Vagina (tissue), 2 donors: ENCODE results near the gene MADCAM1. TPM values are rescaled to one million over a fixed set of nuclear protein-coding genes. Genes with fewer than 3 reads are reported as not detected.

Experiments used
- DNase-seq, 2 donors: peaks; one replicate each; pipeline ENCODE4 v3.0.0-alpha.2; 2017; ENCODE audit errors: extremely low spot score in 2 of 2
- H3K27ac ChIP-seq: fragments of 200-600 bp; sonication (generic); one replicate; pipeline ENCODE4 v1.5.1; 2019
- H3K27me3 ChIP-seq: fragments of 200-600 bp; sonication (generic); one replicate; pipeline ENCODE4 v1.5.1; 2019
- H3K36me3 ChIP-seq, 2 donors: fragments of 200-600 bp; sonication (generic); one replicate each; pipeline ENCODE4 v1.5.1; 2017 to 2019
- H3K4me1 ChIP-seq: fragments of 200-600 bp; sonication (generic); one replicate; pipeline ENCODE4 v1.5.1; 2019
- H3K4me3 ChIP-seq, 2 donors: fragments of 200-600 bp; sonication (generic); 1 replicate in 1 of 2; 2 replicates in 1 of 2; pipeline ENCODE4 v1.5.1; 2016 to 2019
- H3K9me3 ChIP-seq: fragments of 200-600 bp; sonication (generic); one replicate; pipeline ENCODE4 v1.5.1; 2019
- CTCF ChIP-seq, 3 experiments: fragments of 450-650 bp in 2 of 3; fragments of 200-600 bp in 1 of 3; sonication (generic) in 1 of 3; IDR thresholded peaks; one replicate each; pipeline ENCODE4 v1.5.1; 2017 to 2019; ENCODE audit warnings: antibody characterized with exemption in 3 of 3, mild to moderate bottlenecking in 2 of 3, moderate library complexity in 2 of 3
- POLR2A ChIP-seq, 2 donors: fragments of 450-650 bp; IDR thresholded peaks; one replicate each; pipeline ENCODE4 v1.6.1; 2017; ENCODE audit warnings: antibody characterized with exemption in 2 of 2, mild to moderate bottlenecking in 2 of 2, moderate library complexity in 2 of 2
- POLR2AphosphoS5 ChIP-seq, 2 donors: sonication (generic); formaldehyde crosslinking; IDR thresholded peaks; one replicate each; pipeline ENCODE4 v1.9.0; 2017; ENCODE audit warnings: antibody characterized with exemption in 2 of 2, mild to moderate bottlenecking in 2 of 2, low read depth in 1 of 2; ENCODE audit not compliant: insufficient read depth in 1 of 2
- intact Hi-C: fragments of 100-400 bp; cut with DNase I; formaldehyde crosslinking; loops from one replicate; pipeline ENCODE4 v1.15.1; 2023
- total RNA-seq: library from RNA; depleted of rRNA; stranded (reverse); fragments of >200 nt; gene quantifications from one replicate; pipeline ENCODE4 v1.2.3, GENCODE V29; 2016

MADCAM1 gene
- total RNA-seq, 1 donor from 2014 or later: 0.49 TPM

DNA sequence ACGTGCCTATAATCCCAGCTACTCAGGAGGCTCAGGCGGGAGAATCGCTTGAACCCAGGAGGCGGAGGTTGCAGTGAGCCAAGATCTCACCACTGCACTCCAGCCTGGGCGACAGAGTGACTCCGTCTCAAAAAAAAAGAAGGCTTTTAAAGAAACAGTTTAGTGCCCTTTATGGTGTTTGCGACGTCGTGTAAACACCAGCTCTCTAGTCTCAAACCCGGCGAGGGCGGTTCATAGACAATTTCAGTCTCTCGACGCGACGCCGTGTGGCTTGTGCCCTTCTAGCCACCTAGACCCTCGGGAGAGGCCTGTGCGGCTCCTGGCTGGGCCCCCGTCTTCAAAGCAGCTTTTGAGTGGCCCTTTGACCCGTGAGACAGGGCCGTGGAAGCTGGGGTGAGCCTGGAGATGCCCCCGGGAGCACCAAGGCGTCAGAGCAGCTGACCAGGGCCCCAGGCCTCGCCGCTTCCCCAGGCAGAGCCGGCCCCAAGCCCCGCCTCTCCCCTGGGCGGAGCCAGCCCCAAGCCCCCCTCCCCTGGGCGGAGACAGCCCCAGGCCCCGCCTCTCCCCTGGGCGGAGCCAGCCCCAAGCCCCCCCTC is 5.0 kb upstream of the MADCAM1 start:
- H3K27ac ChIP-seq: no peak overlapping the region
- no peaks in the 10 kb centered on the region for H3K36me3 ChIP-seq
- no peaks in the 10 kb centered on the region for H3K9me3 ChIP-seq
- no peak for DNase-seq
- H3K4me3 ChIP-seq: no peak overlapping the region
- TF ChIP-seq POLR2AphosphoS5 (IDR thresholded peaks at IDR 0.05; ENCODE audit: insufficient read depth in 1 of 2, low read depth in 1 of 2) (no peak), CTCF (IDR thresholded peaks at IDR 0.05) (no peak)
- intact Hi-C loops: no loop called here
- peaks cover 18% of the 10 kb centered on the region for H3K4me1 ChIP-seq
- H3K27me3 ChIP-seq: peaks cover 4% of the 10 kb centered on the region

DNA sequence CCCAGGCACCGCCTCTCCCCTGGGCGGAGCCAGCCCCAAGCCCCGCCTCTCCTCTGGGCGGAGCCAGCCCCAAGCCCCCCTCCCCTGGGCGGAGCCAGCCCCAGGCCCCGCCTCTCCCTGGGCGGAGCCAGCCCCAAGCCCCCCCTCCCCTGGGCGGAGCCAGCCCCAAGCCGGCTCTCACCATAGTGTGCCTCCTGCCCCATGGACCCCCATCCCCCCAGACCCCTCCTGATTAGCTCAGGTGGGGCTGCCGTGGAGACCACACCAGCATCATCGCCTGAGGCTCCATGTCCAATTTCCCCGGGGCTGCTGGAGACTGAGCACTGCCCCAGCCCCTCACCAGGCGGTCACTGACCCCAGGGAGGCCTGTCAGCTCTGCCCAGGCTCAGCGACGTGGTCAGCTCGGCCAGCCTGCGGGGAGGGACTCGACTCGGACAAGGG is 4.2 kb upstream of the MADCAM1 start:
- DNase-seq: no peak
- H3K36me3 ChIP-seq: no peaks in the 10 kb centered on the region
- peaks cover 5% of the 10 kb centered on the region for H3K27me3 ChIP-seq
- no peaks in the 10 kb centered on the region for H3K9me3 ChIP-seq
- peaks cover 18% of the 10 kb centered on the region for H3K4me1 ChIP-seq
- intact Hi-C loops: no loop called here
- H3K4me3 ChIP-seq: no peak overlapping the region
- H3K27ac ChIP-seq: no peak overlapping the region
- TF ChIP-seq POLR2A (IDR thresholded peaks at IDR 0.05) (no peak), POLR2AphosphoS5 (IDR thresholded peaks at IDR 0.05; ENCODE audit: insufficient read depth in 1 of 2, low read depth in 1 of 2) (no peak), CTCF (IDR thresholded peaks at IDR 0.05) (no peak)

DNA sequence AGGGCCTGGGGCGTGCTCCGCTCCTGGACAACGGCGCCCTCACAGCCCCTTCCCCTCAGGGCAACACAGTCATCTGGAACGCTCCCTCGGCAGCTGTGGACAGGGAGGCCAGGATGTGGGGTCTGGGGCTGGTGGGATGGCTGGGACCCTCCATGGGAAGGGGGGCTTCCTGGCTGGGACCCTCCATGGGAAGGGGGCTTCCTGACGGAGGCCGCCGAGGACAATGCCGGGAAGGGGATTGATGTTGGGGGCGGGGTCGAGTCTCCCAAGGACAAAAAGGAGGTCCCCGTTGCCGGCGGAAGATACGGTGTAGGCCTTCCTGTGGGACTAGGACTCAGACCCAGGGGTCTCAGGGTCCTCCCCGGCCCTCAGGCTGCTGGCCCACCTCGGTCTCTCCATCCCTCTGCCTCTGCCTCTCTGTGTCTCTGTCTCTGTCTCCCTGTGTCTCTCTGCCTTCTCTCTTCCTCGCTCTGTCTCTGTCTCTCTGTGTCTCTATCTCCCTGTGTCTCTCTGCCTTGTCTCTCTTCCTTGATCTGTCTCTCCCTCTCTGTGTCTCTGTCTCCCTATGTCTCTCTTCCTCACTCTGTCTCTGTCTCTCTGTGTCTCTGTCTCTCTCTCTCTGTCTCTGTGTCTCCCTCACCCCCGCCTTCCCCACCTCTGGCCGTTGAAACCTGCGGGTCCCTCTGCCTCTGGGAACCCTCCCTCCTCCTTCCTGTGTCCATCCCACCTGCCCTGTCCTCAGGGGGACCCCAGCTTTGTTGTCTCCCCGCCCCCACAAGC is 2.7 kb upstream of the MADCAM1 start:
- intact Hi-C loops: no loop called here
- no peak for TF ChIP-seq CTCF (IDR thresholded peaks at IDR 0.05)
- TF ChIP-seq POLR2AphosphoS5 (IDR thresholded peaks at IDR 0.05; ENCODE audit: insufficient read depth in 1 of 2, low read depth in 1 of 2): no peak
- TF ChIP-seq POLR2A (IDR thresholded peaks at IDR 0.05): no peak
- no peak for DNase-seq

GRCh38 chr19:494171-495080 is 1.9 kb upstream of the MADCAM1 start:
- Histone ChIP-seq H3K4me1 (peaks cover 15% of the 10 kb centered on the region), H3K9me3 (no peaks in the 10 kb centered on the region), H3K27ac (no peak overlapping the region), H3K27me3 (peaks cover 16% of the 10 kb centered on the region), H3K4me3 (no peak overlapping the region), H3K36me3 (no peaks in the 10 kb centered on the region)
- TF ChIP-seq POLR2A (IDR thresholded peaks at IDR 0.05) (no peak), POLR2AphosphoS5 (IDR thresholded peaks at IDR 0.05; ENCODE audit: insufficient read depth in 1 of 2, low read depth in 1 of 2) (no peak), CTCF (IDR thresholded peaks at IDR 0.05) (no peak)
- intact Hi-C loops: no loop called here
- no peak for DNase-seq

More for the DNA sequence above, 2.7 kb upstream of the MADCAM1 start:
- Histone ChIP-seq H3K9me3 (no peaks in the 10 kb centered on the region), H3K27me3 (peaks cover 16% of the 10 kb centered on the region), H3K27ac (no peak overlapping the region), H3K36me3 (no peaks in the 10 kb centered on the region), H3K4me1 (peaks cover 18% of the 10 kb centered on the region), H3K4me3 (no peak overlapping the region)
